Fibroblast of the aortic adventitia (primary cell): ENCODE results near the gene NEU4. TPM values are rescaled to one million over a fixed set of nuclear protein-coding genes. Genes with fewer than 3 reads are reported as not detected.

ENCODE experiments used
- DNase-seq: peaks from one replicate; pipeline ENCODE4 v3.0.0-alpha.2; 2010; ENCODE audit warnings: low read depth
- H3K4me3 ChIP-seq: 2 replicates; pipeline ENCODE4 v1.5.1; 2011; ENCODE audit warnings: low read depth, mild to moderate bottlenecking, control low read depth, low read length, moderate library complexity
- total RNA-seq: library from RNA; depleted of rRNA; stranded (reverse); fragments of >200 nt; gene quantifications from 2 replicates; pipeline ENCODE4 v1.2.3, GENCODE V29; 2012; ENCODE audit warnings: low replicate concordance
- TF ChIP-seq, protein P1 (sequence below): IDR thresholded peaks from 2 replicates; pipeline ENCODE4 v1.5.1; 2011; ENCODE audit warnings: mild to moderate bottlenecking, low read length, control low read depth, inconsistent platforms; ENCODE audit not compliant: insufficient read depth

NEU4 gene
- total RNA-seq, 1 donor: not detected

DNA sequence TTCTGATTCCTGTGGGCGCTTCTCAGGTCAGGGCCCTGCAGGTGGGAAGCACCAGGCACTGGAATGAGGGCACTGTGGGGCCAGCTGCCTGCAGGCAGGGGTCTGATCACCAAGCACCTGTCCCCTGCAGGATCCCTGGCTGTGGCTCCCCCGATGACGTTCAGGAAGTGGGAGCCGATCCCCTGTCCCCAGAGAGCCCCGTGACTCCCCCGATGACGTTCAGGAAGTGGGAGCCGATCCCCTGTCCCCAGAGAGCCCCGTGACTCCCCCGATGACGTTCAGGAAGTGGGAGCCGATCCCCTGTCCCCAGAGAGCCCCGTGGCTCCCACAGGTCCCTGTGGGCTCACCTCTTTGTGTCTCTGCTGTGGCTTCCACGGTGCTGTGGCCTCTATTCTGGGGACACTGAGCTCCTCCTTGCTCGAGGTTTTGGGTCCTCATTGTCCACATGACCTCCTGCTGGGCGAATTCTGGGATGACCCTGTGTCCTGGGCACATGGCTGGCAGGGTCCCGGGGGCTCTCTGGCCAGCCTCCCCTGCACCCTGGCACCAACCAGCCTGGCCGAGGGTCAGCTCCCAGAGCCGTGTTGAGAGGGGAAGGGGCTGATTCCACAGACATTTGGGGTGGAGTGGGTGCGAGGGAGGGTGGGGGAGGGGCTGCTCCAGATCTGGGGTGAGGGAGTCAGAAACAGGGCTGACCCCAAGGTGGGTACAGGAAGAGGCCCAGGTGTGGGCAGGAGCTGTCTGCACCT, 4.8 kb downstream of the NEU4 start:
- TF ChIP-seq, protein P1, sequence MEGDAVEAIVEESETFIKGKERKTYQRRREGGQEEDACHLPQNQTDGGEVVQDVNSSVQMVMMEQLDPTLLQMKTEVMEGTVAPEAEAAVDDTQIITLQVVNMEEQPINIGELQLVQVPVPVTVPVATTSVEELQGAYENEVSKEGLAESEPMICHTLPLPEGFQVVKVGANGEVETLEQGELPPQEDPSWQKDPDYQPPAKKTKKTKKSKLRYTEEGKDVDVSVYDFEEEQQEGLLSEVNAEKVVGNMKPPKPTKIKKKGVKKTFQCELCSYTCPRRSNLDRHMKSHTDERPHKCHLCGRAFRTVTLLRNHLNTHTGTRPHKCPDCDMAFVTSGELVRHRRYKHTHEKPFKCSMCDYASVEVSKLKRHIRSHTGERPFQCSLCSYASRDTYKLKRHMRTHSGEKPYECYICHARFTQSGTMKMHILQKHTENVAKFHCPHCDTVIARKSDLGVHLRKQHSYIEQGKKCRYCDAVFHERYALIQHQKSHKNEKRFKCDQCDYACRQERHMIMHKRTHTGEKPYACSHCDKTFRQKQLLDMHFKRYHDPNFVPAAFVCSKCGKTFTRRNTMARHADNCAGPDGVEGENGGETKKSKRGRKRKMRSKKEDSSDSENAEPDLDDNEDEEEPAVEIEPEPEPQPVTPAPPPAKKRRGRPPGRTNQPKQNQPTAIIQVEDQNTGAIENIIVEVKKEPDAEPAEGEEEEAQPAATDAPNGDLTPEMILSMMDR: no peak
- no peak for DNase-seq
- H3K4me3 ChIP-seq: no peak overlapping the region

DNA sequence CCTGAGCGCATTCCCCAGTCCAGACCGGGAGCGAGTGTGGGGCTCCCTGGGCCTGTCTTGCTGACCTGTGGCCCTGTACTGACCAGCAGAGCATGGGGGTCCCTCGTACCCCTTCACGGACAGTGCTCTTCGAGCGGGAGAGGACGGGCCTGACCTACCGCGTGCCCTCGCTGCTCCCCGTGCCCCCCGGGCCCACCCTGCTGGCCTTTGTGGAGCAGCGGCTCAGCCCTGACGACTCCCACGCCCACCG, 5.3 kb downstream of the NEU4 start:
- DNase-seq: no peak
- TF ChIP-seq, protein P1: no peak
- no peak overlapping the region for H3K4me3 ChIP-seq

DNA sequence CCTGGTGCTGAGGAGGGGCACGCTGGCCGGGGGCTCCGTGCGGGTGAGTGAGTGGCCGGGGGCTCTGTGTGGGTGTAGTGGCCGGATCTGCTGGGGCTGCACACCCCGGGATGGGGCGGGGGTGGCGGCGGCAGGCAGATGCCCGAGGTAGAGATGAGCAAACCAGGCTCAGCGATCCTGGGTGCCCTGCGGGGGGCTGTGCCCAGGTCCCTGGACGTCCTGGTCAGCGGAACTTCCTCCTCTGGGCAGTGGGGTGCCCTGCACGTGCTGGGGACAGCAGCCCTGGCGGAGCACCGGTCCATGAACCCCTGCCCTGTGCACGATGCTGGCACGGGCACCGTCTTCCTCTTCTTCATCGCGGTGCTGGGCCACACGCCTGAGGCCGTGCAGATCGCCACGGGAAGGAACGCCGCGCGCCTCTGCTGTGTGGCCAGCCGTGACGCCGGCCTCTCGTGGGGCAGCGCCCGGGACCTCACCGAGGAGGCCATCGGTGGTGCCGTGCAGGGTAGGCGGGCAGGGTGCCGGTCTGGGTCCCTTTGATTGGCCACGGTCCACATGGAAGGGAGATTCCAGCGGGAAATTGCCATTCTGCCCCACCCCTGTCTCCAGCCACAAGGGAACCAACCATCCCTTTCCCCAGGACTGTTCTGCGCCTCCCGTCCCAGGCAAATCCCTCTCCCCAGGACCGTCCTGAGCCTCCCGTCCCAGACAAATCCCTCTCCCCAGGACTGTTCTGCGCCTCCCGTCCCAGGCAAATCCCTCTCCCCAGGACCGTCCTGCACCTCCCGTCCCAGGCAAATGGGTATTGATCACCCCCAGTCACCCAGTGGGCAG, 5.9 kb downstream of the NEU4 start:
- H3K4me3 ChIP-seq: no peak overlapping the region
- TF ChIP-seq, protein P1: no peak
- no peak for DNase-seq

DNA sequence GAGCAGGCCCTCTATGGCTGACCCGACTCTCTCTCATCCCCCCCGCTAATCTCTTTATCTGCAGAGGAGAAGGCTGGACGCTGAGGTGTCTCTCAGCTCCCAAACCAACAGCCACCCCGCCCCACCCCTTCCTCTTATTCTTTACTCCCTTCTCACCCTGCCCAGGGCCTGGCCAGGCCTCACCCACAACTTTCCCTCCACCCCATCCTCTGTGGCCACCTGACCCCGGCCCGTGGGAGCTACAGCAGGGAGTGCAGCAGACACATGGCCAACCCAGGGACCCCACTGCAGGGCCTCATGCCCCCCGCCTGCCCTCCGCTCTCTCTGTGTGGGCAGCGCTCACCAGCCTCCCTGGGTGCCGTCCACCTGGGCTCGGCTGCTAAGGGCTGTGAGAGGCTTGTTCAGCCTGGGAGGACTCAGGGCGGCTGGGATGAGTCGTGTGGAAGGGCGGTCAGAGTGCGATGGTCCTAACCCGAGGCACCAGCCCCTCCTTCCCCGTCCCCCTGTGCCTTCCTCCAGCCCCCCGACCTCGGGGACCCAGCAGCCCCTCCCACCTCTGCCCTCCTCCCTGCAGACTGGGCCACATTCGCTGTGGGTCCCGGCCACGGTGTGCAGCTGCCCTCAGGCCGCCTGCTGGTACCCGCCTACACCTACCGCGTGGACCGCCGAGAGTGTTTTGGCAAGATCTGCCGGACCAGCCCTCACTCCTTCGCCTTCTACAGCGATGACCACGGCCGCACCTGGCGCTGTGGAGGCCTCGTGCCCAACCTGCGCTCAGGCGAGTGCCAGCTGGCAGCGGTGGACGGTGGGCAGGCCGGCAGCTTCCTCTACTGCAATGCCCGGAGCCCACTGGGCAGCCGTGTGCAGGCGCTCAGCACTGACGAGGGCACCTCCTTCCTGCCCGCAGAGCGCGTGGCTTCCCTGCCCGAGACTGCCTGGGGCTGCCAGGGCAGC, 6.8 kb downstream of the NEU4 start:
- TF ChIP-seq, protein P1: no peak
- H3K4me3 ChIP-seq: no peak overlapping the region
- no peak for DNase-seq

DNA sequence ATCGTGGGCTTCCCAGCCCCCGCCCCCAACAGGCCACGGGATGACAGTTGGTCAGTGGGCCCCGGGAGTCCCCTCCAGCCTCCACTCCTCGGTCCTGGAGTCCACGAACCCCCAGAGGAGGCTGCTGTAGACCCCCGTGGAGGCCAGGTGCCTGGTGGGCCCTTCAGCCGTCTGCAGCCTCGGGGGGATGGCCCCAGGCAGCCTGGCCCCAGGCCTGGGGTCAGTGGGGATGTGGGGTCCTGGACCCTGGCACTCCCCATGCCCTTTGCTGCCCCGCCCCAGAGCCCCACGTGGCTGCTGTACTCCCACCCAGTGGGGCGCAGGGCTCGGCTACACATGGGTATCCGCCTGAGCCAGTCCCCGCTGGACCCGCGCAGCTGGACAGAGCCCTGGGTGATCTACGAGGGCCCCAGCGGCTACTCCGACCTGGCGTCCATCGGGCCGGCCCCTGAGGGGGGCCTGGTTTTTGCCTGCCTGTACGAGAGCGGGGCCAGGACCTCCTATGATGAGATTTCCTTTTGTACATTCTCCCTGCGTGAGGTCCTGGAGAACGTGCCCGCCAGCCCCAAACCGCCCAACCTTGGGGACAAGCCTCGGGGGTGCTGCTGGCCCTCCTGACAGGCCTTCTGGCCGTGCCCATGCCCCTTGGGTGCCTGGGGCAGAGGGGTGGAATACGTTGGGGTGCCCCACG, 7.6 kb downstream of the NEU4 start:
- TF ChIP-seq, protein P1: no peak
- no peak overlapping the region for H3K4me3 ChIP-seq
- DNase-seq: no peak
